IPS-20b (cell line): Measurements from ENCODE around the gene EHMT1.
A peak's percentile ranks its signal among the peaks of the same experiment; 100 is the strongest.

ENCODE experiments used
- H3K27ac ChIP-seq: one replicate; pipeline ENCODE4 v1.5.1; 2013; ENCODE audit warnings: low read length
- H3K27me3 ChIP-seq: 2 replicates; pipeline ENCODE4 v1.6.1; 2013; ENCODE audit warnings: mild to moderate bottlenecking, low read length, inconsistent platforms; ENCODE audit not compliant: insufficient read depth
- H3K36me3 ChIP-seq: 2 replicates; pipeline ENCODE4 v1.6.1; 2013; ENCODE audit warnings: low read depth, mild to moderate bottlenecking, inconsistent platforms, low read length, moderate library complexity; ENCODE audit not compliant: insufficient read depth
- H3K4me1 ChIP-seq: 2 replicates; pipeline ENCODE4 v1.6.1; 2013; ENCODE audit warnings: mild to moderate bottlenecking, control low read depth, inconsistent platforms, low read length, moderate library complexity; ENCODE audit not compliant: insufficient read depth
- H3K4me3 ChIP-seq: 2 replicates; pipeline ENCODE4 v1.5.1; 2013; ENCODE audit warnings: mild to moderate bottlenecking, low read length, inconsistent platforms
- H3K9ac ChIP-seq: 2 replicates; pipeline ENCODE4 v1.6.1; 2013; ENCODE audit warnings: low read depth, mild to moderate bottlenecking, inconsistent platforms, low read length, moderate library complexity
- H3K9me3 ChIP-seq: 2 replicates; pipeline ENCODE4 v1.6.1; 2013; ENCODE audit warnings: mild to moderate bottlenecking, low read depth, low read length, inconsistent platforms; ENCODE audit not compliant: insufficient read depth

The EHMT1 gene

DNA sequence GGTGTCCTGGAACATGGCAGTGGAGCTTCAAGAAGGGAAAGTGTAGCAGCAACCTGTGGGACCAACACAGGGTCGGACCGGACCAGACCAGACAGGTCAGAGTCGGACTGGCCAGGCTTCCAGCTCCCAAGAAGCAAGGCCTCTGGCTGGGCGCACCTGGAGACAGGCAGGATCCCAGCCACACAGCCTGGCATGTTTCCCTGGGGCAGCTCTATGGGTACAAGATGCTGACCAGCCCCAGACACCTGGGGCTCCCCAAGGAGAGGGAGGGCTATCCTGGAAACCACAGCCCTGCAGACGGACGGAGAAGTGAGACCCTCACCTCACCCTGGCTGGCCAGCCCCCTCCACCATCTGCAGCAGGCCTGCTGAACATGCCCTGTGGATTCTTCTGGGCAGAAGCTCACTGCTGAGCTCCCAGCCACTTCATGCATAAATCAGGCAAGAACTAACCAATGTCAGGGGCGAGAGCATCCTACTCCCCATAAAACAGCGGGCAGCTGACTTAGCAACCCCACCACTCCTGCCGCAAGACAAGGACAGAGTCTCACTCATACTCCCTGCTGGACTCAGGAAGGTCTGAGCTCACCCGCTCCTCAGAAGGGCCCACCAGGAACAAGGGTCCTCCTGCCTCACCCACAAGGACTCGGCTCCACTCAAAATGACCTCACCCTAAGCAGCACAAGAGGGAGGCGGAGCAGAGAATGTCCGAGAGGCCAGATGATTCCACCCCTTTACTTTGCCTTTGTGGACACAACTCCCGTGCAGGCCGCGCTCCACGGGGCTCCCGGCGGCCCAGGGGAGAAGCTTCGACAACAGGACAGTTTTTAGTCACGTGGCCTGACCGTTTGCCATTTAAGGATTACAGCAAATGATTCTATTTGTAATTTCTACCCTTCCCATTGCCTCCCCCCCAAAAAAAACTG is 37.2 kb upstream of the EHMT1 start:
- Histone ChIP-seq H3K9ac (no peak overlapping the region), H3K4me1 (peaks cover 11% of the 10 kb centered on the region), H3K9me3 (no peaks in the 10 kb centered on the region), H3K27me3 (no peaks in the 10 kb centered on the region), H3K27ac (no peak overlapping the region), H3K36me3 (peaks cover 58% of the 10 kb centered on the region), H3K4me3 (no peak overlapping the region)

DNA sequence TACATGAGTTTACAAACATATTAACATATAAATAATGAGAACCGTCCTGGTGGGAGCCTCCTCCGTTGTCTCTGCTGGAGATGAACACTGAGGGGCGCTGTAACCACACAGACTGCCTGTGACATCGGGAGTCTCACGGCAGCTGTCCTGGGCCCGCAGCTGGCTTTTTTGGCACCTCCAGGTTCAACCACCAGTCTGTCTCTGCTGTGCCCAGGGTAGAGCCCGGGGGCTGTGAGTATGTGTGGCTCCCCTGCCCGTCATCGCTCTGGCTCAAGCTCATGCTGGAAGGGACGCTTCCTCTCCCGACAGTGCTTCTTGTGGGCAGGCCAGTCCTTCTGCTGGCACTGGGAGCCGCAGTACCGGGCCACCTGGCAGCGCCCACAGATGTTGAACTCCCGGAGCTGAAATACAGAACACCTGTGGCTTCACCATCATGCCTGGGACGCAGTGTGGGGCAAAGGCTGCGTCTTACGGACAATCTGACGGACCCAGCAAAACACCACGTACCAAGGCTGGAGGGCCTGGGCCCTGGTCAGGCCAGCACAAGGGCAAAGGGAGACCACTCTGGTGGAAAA is 36.4 kb upstream of the EHMT1 start:
- Histone ChIP-seq H3K9me3 (no peaks in the 10 kb centered on the region), H3K27ac (no peak overlapping the region), H3K4me1 (peaks cover 6% of the 10 kb centered on the region), H3K9ac (no peak overlapping the region), H3K27me3 (no peaks in the 10 kb centered on the region), H3K36me3 (peaks cover 66% of the 10 kb centered on the region), H3K4me3 (no peak overlapping the region)

DNA sequence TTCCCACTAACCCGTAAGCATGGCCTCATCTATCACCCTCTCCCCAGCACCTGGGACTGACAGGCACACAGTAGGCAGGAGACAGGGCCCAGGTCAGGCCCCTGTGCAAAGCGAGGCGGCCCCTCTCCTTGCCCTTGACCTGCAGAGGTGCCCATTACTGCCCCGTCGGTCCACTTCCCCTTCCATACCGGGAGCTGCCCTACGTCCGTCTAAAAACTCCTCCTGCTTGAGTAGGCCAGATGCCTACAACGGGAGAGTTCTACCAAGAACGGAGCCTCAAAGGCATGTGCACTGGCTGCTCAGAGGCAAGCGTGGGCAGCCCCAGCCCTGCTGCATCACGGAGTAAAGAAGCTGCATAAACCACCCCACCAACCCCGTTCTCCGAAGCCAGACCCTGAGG is 35.5 kb upstream of the EHMT1 start:
- no peak overlapping the region for H3K9ac ChIP-seq
- H3K9me3 ChIP-seq: no peaks in the 10 kb centered on the region
- H3K27me3 ChIP-seq: no peaks in the 10 kb centered on the region
- H3K4me3 ChIP-seq: no peak overlapping the region
- H3K27ac ChIP-seq: no peak overlapping the region
- H3K4me1 ChIP-seq: peaks cover 3% of the 10 kb centered on the region; the same call in 1 of the 2 replicates
- peaks cover 75% of the 10 kb centered on the region for H3K36me3 ChIP-seq

DNA sequence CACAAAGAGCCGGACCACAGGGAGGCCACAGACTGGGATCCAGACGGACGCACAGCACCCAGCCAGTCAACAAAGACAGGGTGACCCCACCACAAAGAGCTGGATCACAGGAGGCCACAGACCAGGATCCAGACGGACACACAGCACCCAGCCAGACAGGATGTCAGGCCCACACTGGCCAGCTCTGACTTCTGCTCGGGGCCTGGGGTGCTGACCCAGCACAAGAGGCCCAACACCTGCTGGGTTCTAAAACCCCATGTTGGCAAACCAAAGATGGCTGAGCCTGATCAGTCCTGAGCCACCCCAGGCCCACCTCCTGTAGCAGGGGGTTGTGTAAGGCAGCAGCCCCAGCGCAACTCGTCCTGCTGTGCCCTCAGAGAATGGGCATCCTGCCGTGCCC is 34.8 kb upstream of the EHMT1 start:
- Histone ChIP-seq H3K9ac (no peak overlapping the region), H3K27me3 (no peaks in the 10 kb centered on the region), H3K36me3 (peaks cover 81% of the 10 kb centered on the region), H3K9me3 (no peaks in the 10 kb centered on the region), H3K27ac (no peak overlapping the region), H3K4me3 (no peak overlapping the region), H3K4me1 (peaks cover 7% of the 10 kb centered on the region; the same call in 1 of the 2 replicates)

DNA sequence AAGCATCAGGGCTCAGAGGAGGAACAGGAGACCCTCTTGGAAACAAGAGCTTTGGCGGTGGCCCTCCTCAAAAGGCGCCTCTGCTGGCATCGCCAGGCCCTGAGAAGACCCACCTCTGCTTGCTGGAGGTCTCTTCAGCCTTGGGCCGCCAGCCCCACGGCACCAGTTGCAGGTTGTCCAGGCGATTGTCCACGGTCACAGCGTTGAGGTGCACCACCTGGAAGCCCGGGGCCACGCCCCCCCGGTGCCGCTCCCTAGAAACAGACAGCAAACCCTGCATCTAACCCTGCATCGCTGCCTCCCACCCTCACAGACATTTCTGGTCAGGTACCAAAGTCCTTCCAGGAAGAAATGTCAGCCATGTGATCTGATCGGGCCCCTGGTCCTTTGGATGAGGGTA is 32.0 kb upstream of the EHMT1 start:
- peaks cover 70% of the 10 kb centered on the region for H3K36me3 ChIP-seq
- no peak overlapping the region for H3K9ac ChIP-seq
- H3K4me3 ChIP-seq: no peak overlapping the region
- H3K27me3 ChIP-seq: peaks cover 9% of the 10 kb centered on the region; the same call in 1 of the 2 replicates
- H3K4me1 ChIP-seq: peaks cover 6% of the 10 kb centered on the region; the same call in 1 of the 2 replicates
- H3K27ac ChIP-seq: no peak overlapping the region
- no peaks in the 10 kb centered on the region for H3K9me3 ChIP-seq

DNA sequence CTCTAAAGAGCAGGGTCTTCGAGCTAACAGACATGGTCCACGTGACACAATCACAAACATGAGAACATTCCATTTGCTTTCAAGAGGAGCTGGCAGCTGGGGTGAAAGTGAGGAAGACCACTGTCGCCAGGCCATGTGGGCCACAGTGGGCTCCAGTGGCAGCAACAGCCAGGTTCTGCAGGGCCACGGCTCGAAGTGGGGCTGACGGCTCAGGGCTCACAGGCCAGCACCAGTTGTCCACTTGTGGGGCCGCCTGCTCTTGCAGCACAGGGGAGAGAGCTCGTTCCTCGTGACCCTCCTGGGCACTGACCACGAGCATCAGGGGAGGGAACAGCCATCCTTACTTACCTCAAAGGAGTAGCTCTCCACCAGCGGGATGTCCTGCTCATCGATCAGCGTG is 30.5 kb upstream of the EHMT1 start:
- peaks cover 6% of the 10 kb centered on the region; the same call in 1 of the 2 replicates for H3K4me1 ChIP-seq
- no peak overlapping the region for H3K9ac ChIP-seq
- H3K27ac ChIP-seq: no peak overlapping the region
- H3K9me3 ChIP-seq: no peaks in the 10 kb centered on the region
- no peak overlapping the region; the same call in 1 of the 2 replicates for H3K4me3 ChIP-seq
- H3K36me3 ChIP-seq: peaks cover 56% of the 10 kb centered on the region
- H3K27me3 ChIP-seq: peaks cover 9% of the 10 kb centered on the region; the same call in 1 of the 2 replicates

DNA sequence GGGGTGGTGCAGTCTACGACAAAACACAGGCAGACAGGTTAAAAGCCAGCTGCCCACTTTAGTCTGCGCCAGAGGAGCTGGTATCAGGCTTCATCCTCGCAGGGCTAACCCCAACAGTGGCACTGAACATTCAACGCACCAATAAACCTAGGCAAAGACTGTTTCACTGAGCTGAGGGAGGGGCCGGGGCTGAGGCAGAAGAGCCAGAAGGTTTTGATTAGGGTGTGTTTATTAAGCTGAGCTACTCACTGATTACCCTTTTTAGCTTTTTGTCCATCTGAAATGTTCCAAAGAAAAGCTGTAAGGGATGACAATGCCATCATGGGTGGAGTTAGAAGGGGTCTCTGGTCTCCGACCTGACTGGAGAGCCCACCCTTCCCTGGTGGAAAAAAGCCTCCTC is 29.9 kb upstream of the EHMT1 start:
- H3K4me1 ChIP-seq: peaks cover 6% of the 10 kb centered on the region; the same call in 1 of the 2 replicates
- peaks cover 9% of the 10 kb centered on the region; the same call in 1 of the 2 replicates for H3K27me3 ChIP-seq
- peak overlapping the region; percentile 85 for H3K4me3 ChIP-seq
- no peaks in the 10 kb centered on the region for H3K9me3 ChIP-seq
- H3K9ac ChIP-seq: peak overlapping the region; percentile 81
- no peak overlapping the region for H3K27ac ChIP-seq
- H3K36me3 ChIP-seq: peaks cover 50% of the 10 kb centered on the region

DNA sequence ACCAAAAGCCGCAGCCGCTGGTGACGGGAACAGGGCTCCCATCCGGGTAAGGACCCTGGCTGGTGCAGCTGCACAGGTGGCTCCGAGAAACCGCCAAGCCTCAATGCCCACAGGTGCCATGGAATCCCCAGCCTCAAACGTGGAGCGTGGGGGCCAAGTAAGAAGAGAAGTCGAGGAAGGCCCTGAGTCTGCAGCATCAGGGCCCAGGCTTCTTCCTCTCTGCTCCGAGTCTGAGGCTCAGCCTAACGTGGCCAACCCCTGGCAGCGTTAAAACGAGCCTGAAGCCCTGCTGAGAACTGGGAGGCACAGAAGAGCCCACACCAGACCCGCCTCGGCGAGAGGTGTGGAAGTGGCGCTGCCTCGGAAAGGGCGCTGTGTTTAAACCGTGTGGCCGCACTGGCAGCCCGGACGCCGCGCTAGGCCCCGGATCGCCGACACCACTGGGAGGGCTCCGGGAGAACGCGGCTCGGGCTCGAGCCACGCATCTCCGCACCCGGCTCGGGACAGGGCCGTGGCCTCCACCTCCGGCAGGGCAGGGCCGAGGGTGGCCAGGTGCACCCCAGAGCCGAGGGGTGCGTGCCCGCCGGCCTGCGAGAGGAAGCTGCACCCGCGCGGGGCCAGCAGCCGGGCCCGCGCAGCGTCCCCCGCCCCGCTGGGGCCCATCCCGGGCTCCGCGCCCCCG is 29.2 kb upstream of the EHMT1 start:
- H3K4me3 ChIP-seq: peak overlapping the region; percentile 85
- peaks cover 43% of the 10 kb centered on the region for H3K36me3 ChIP-seq
- H3K9me3 ChIP-seq: no peaks in the 10 kb centered on the region
- peaks cover 9% of the 10 kb centered on the region; the same call in 1 of the 2 replicates for H3K27me3 ChIP-seq
- H3K27ac ChIP-seq: no peak overlapping the region
- peak overlapping the region; percentile 81 for H3K9ac ChIP-seq
- peaks cover 6% of the 10 kb centered on the region; the same call in 1 of the 2 replicates for H3K4me1 ChIP-seq

DNA sequence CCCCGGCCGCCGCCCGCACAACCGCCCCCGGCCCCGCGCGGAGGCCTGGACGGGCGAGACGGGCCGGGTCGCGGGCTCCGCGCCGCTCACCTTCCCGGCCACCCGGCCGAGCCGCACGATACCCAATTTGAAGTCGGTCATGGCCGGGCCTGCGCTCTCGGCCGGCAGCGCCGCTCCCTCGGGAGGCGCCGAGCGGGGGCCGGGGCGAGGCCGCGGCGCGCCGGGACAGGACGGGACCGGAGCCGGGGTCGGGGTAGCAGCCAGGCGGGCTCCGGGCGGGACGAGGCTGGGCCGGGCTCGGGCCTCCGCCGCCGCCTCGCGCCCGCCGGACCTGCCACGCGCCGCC is 28.7 kb upstream of the EHMT1 start:
- Histone ChIP-seq H3K4me3 (peak overlapping the region; percentile 85; the same call in 1 of the 2 replicates), H3K9ac (no peak overlapping the region), H3K27me3 (peaks cover 9% of the 10 kb centered on the region; the same call in 1 of the 2 replicates), H3K9me3 (no peaks in the 10 kb centered on the region), H3K27ac (no peak overlapping the region), H3K36me3 (peaks cover 38% of the 10 kb centered on the region), H3K4me1 (peaks cover 6% of the 10 kb centered on the region; the same call in 1 of the 2 replicates)

DNA sequence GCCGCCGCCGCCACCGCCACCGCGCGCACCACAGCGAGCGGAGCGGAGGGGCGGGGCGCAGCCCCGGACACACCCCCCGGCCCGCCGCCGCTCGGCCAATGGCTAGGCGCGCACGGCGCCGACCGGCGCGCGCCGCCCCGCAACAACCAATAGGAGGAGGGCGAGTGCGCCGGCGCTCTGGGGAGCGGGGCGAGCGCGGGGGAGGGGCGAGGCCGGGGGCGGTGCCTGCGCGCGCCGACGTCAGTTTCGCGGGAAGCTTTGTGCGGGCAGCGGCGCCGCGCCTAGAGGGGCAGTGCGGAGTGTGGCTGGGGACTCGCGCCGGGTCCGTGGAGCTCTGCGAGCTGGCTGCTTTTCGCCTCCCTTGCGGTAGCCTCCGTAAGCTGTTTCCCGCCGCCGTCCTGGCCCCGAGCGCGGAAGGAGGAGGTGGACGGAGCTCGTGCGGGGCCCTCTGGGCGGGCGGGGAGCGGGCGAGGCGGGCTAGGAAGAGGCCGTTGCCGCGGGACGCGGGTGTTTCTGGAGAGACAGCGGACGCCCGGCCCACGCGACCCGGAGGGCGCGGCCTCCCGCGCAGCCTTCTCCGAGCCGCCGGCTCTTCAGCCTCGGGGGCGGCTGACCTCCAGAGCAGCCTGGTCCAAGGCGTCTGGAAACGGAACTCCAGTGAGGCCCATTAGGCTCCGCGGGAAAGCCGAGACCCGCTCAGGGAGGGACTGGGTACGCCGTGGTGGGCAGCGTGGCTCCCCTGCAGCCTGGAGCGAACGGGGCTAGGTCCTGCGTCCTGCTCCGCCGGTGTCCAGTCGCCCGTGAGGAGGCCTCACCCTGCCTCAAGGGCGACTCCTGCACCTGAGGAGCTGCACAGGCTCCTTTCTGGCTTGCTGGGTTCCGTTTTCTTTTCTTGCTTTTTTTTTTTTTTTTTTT is 28.1 kb upstream of the EHMT1 start, which contains the start of gene ZMYND19:
Gene ZMYND19, minus strand, starts transcription at position 44 of the 915 bp plus-strand sequence. CDS start 249 bp downstream, outside the sequence.
- Histone ChIP-seq H3K4me3 (peak within 1 kb of the TSS; percentile 85), H3K9me3 (no peaks in the 10 kb centered on the region), H3K9ac (peak within 1 kb of the TSS; percentile 81), H3K27me3 (peaks cover 9% of the 10 kb centered on the region; the same call in 1 of the 2 replicates), H3K36me3 (peaks cover 32% of the 10 kb centered on the region), H3K27ac (no peak within 1 kb of the TSS), H3K4me1 (peaks cover 6% of the 10 kb centered on the region; the same call in 1 of the 2 replicates)
